Endometrium (tissue), 2 donors: ENCODE data around the gene KCNK4.

Source experiments
- FAIRE-seq: peaks from 2 replicates; lab custom pipeline; 2012; peaks lifted over from hg19 to GRCh38; lab: Jason Lieb, UNC
- donor health status: control.
- donor health status: control.

Gene KCNK4

GRCh38 chr11:64324692-64325469, 33.8 kb downstream of the KCNK4 start:
- FAIRE-seq, result no peak

- FAIRE-seq, result no peak
Observed at GRCh38 chr11:64327375-64327774, 36.3 kb downstream of the KCNK4 start.

DNA sequence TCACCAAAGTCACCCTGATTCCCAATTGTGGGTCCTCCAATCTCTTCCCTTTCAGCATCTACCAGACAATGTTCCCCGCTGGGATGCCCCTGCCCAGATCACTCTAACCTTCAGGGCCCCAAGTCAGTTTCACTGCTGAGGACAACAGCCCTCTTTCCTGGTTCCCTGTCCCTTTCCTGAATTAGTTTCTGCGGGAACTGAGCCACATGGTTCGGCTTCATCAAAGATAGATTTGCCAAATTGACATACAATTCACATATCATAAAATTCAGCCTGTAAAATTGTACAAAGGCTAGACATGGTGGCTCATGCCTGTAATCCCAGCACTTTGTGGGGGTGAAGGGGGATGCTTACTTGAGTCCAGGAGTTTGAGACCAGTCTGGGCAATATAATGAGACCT, 36.9 kb downstream of the KCNK4 start:
- FAIRE-seq, result no peak

DNA sequence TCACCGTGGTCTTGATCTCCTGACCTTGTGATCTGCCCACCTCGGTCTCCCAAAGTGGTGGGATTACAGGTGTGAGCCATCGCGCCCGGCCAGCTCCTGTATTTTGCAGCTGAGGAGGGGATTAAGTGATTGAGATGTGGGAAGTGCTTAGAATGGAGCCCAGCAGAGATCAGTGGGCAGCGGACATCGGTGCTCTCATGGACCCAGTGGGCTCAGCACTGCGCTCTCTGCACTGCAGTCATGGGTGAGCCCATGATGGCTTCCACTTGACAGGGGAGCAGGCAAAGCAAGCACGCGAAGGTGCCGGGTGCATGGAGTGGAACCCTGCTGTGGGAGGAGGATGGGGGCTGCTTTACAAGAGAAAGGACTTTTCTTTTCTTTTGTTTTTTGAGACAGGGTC, 39.8 kb downstream of the KCNK4 start:
- FAIRE-seq, result no peak

DNA sequence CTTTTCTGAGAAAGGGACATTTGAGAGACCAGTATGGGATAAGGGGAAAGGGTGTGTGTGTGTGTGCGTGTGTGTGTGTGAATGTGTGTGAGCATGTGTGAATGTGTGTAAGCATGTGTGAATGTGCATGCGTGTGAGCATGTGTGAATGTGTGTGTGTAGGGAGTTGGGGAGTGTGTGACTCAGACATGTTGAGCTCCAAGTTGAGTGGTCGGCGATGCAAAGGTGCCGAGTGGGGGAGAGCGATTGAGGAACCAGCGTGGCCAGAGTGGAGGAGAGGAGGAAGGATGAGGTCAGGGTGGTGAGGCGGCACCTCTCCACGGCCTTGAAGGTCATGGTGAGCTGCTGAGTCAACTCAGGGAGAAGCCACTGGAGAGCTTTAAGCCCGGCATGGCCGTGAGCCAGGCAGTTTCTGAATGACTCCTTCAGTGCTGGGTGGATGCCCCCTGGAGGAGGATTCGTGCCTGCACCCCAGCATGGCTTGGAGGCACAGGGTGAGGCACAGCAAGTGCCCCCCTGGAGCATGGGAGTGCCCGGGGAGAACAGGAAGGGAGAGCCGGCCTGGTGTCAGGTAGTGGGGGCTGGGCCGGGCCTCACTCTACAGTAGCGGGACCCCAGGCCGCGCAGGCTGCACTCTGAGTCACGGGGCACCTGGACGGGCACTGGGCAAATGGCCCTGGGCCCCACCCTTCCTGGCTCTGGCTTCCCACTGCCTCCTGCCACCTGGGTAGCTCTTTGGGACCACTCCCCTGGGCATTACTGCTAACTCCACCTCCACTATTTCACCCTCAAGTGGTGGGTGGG, 40.7 kb downstream of the KCNK4 start:
- no peak for FAIRE-seq

- FAIRE-seq, result no peak
Observed at GRCh38 chr11:64333556-64333955, 42.5 kb downstream of the KCNK4 start.

DNA sequence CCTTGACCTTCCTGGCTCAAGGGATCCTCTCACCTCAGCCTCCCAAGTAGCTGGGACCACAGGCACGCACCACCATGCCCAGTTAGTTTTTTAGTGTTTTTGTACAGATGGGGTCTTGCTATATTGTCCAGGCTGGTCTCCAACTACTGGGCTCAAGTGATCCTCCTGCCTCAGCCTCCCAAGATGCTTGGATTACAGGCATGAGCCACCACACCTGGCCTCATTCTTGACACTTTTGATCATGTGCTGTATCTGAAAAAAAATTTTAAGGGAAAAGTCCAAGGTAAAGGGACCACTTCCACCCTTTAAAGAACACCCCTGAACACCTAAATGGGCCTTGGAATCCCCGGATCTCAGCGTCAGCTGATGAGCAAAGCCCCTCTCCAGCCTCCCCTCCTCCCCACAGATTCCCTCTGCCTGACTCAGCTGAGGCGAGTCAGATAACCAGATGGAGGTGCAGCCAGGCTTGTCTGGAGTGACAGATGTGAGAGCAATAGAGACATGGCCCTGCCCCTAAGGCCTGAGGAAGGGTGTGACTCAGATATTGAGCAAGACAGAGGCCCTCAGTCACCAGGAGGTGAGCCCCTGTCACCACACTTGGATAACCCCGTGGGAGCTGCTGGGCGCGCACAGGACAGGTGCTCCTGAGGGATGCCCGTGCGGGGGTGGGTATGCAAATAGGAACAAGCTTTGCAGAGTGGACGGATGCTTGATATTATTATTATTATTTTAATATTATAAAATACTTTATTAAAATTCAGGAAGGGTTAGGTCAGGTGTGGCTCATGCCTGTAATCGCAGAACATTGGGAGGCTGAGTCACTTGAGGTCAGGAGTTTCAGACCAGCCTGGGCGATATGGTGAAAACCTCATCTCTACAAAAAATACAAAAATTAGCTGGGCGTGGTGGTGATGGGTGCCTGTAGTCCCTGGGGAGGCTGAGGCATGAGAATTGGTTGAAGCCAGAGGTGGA, 43.9 kb downstream of the KCNK4 start:
- no peak for FAIRE-seq

- FAIRE-seq, result no peak
Observed at GRCh38 chr11:64337538-64338249, 46.6 kb downstream of the KCNK4 start.

GRCh38 chr11:64338716-64339115, 47.6 kb downstream of the KCNK4 start:
- FAIRE-seq, result no peak

GRCh38 chr11:64339286-64339685, 48.2 kb downstream of the KCNK4 start:
- no peak for FAIRE-seq

GRCh38 chr11:64339754-64340408, 48.8 kb downstream of the KCNK4 start, which contains the start of gene CCDC88B:
Gene CCDC88B (plus strand): TSS chr11:64340204. CDS start chr11:64340267, 63 bp downstream.
- FAIRE-seq, result no peak

DNA sequence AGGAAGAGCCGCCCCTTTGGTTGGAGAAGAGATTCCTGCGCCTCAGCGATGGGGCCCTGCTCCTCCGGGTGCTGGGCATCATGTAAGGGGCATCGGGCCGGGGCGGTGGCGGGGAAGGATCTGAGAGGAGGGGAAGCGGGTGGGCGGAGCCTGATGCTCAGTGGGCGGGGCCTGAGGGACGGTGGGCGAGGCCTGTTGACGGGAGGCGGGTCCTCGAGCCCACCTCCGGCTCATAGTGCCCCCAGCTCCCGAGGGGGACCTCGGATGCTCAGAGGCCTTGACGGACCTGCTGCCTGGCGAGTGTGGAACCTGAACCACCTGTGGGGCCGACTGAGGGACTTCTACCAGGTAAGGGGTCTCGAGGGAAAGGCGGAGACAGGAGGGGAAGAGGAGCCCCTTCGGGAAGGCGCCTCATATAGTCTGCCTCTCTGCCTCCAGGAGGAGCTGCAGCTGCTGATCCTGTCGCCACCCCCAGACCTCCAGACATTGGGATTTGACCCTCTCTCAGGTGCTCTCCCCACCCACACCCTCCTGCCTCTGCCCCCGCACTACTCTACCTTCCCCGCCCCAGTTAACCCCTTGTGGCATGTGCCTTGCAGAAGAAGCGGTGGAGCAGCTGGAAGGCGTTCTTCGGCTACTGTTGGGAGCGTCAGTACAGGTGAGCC, 49.7 kb downstream of the KCNK4 start:
- FAIRE-seq, result no peak

- no peak for FAIRE-seq
Observed at GRCh38 chr11:64341429-64341828, 50.3 kb downstream of the KCNK4 start.

GRCh38 chr11:64341851-64342791, 51.0 kb downstream of the KCNK4 start:
- no peak for FAIRE-seq

GRCh38 chr11:64342869-64343745, 52.0 kb downstream of the KCNK4 start:
- no peak for FAIRE-seq

GRCh38 chr11:64343767-64344559, 52.9 kb downstream of the KCNK4 start:
- no peak for FAIRE-seq

- FAIRE-seq, result no peak
Observed at GRCh38 chr11:64344787-64345186, 53.7 kb downstream of the KCNK4 start.
